GM19238 (cell line): Measurements from ENCODE around the gene SLC7A4.
"Not testable (repeated sequence)": the region's sequence is repeated elsewhere in the genome, so short reads cannot be mapped to it uniquely, and the experiment has no call there.

ENCODE experiments used
- DNase-seq: peaks from one replicate; pipeline ENCODE4 v3.0.0; 2011; ENCODE audit warnings: low spot score; ENCODE audit not compliant: insufficient read length

The SLC7A4 gene

DNA sequence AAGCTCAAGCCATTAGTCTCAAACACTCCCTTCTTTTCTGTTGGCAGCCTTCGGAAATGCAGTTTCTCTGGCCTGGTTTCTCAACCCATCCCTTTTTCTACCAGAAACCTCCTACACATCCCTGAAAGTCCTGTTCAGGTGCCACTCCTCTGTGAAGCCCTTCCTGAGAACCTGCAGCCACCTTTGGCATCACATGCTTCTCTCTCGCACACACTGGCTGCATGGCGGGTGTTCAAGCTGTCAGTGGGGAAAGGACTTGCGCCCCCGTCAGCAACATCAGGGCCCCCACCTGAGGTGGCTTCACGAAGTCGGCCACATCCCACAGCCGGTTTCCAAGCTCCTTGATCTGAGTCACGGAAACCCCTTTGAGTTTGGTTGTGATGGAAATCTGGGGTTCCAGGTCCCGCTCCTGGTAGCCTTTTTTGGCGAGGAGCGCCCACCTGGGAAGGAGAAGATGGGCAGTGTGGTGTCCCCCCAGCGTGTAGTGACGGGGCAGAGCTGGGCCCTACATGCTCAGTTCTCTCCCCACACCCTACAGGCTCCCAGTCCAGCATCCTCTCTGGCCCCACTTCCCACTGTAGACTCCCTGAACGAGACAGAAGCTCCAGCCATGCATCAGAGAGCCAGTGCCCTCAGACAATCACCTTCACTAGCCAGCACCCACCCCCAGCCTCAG is 11.6 kb upstream of the SLC7A4 start:
- DNase-seq, result no peak

DNA sequence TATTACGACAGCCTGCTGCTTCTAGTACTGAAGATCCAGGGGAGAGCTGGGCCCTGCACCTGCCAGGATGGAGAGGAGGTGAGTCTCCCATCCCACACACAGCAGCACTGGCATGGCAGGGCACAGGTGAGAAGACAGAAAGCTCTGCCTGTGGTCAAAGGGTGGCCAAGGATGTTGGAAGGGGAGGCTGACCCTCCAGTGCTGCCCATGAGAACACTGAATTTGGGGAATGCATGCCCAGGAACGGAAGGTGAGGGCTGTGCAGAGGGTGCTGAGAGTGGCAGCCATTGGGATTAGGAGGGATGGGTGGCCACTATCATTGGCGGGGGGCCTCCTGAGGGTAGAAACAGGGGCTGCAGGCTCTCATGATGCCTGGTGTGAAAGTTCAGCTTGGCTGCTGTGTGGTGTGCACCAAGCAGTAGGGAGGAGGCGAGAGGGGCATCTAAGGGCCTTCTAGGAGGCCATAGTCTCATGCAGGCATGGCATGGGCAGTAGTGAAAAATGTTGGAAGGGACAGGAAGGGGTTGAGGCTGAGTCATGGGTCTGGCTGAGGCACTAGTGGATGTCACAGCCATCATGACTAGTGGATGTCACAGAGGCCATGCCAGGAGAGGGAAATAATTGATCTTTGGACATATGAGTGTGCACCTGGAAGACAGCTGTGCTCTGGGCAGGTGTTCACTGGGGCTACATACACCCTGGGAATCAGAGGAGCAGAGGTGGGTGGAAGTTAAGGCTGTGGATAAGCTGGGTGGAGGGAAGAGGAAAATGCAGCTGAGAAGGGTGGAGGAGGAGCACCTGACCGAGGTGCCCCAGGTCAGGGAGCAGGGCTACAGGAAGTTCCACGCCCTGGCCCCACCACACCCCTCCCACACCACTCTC is 10.9 kb upstream of the SLC7A4 start:
- DNase-seq, result no peak

DNA sequence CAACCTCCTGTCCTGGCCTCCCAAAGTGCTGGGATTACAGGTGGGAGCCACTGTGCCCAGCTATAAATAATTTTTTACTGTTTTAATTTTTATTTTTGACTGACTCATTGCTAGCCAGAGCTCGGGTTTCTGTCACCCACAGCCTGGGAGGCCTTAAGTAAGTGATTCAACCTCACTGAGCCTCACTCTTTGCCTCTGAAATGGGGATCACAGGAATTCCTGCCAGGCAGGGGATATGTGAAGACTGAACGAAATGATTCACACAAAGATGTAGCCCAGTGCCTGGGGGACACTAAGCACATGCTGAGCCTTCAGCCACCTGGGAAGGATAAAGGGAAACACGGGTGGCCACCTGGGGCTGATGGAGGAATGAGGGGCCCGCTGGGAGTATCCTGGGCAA is 9.6 kb upstream of the SLC7A4 start:
- DNase-seq, result no peak

DNA sequence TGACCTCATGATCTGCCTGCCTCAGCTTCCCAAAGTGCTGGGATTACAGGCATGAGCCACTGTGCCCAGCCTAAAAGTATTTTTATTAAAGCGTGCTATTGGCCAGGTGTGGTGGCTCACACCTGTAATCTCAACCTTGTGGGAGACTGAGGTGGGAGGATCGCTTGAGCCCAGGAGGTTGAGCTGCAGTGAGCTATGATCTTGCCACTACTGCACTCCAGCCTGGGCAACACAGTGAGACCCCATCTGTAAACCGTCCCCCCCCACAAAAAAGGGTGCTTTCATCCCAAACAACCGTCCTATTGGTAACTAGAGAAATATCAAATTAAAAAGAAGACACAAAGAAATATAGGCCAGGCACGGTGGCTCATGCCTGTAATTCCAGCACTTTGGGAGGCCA is 6.8 kb upstream of the SLC7A4 start:
- not testable (repeated sequence) for DNase-seq

DNA sequence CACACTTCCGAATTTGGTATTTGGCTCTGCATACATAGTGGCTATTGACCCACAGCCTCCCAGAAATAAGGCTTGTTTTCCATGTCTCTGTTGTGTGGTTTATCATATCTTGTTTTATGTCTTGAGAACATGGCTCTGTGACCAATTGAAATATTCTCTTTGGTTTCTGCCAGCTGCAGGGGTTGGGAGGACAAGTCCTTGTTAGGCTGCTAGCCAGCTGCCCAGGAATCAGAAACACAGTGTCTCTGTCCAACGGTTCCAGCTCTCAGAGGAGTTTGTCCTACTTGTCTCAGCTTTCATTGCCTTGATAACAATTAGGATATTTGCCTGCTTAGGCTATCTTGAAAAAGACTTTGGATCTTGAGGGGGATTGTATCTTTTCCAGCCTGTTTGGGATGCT is 6.0 kb upstream of the SLC7A4 start:
- no peak for DNase-seq

DNA sequence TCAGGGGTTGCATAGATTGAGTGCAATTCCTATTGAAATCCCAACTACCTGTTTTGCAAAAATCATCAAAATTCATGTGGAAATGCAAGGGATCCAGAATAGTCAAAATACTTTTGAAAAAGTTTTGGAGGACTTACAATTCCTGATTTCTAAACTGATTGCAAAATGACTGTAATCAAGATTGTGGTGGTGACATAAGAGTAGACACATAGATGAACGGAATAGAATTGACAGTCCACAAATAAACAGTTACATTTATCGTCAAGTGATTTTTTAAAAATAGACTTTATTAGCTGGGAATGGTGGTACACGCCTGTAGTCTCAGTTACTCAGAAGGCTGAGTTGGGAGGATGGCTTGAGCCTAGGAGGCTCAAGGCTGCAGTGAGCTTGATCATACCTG is 2.6 kb upstream of the SLC7A4 start:
- no peak for DNase-seq

DNA sequence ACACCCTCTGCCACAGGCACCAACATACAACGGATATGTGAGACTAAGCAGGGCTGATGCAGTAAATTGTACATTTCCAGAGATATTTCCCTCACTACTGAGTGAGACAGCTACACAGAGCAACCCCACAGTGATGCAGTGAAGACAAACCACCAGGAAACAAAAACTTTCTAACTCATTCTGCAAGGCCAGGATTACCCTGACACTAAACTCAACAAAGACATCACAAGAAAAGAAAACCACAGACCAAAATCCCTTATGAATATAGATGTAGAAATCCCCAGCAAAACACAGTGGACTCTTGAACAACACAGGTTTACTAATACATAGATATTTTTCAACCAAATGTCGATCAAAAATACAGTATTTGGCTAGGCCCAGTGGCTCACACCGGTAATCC is 1.5 kb upstream of the SLC7A4 start:
- DNase-seq, result no peak

DNA sequence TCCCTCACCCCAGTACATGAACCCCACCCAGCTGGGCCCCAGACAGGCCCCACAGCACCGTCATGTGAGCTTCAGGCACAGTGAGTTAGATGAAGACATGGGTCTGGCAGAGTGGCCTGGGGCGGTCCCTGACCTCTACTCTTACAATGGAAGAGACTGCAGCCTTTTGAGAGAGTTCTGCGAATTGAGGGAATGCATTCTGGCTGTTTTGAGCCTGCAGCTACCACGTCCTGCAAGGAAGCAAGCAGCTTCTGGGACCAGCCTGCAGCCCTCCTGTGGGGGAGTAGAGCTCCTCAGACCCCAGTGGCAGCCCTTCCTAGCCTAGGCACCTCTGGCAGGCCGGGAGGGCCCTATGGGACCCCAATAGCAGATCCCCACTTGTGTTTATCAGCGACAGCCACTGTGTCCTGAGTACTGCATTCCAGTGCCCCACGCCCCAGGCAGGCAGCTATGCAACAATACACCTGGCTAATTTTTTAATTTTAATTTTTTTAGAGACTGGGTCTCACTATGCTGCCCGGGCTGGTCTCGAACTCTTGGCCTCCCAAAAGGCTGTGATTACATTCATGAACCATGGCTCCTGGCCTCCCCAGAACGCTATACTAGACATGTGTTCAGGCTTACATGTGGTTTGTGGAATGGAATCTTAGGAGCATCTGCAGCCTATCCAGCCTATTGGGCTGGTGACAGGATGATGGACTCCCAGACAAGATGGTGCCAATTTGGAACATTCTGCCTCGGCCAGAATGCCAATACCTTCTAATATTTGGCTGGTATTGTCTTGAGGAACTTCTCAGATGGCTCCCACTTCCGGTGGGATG is 717 bp upstream of the SLC7A4 start:
- DNase-seq, result no peak

DNA sequence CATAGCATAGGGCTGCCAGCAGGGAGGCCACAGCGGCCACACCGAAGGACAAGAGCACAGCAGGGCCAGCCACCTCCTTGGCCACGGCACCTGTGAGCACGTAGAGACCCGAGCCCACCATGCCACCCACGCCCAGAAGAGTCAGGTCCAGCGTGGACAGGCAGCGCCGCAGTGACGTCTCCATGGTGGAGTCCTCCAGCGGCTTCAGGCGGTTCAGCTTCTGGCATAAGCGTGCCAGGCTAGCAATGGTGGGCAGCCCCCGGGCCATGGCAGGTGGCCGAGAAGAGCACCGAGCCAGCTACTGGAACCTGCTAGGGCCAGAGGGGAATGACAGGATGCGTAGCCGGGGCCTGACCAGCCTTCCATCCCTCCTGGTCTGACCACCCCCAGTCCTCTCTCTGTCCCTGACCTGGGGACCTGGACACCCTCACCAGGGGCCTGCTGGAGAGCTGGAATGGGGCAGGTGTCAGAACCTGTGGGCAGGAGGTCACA is 770 bp downstream of the SLC7A4 start:
- no peak for DNase-seq

DNA sequence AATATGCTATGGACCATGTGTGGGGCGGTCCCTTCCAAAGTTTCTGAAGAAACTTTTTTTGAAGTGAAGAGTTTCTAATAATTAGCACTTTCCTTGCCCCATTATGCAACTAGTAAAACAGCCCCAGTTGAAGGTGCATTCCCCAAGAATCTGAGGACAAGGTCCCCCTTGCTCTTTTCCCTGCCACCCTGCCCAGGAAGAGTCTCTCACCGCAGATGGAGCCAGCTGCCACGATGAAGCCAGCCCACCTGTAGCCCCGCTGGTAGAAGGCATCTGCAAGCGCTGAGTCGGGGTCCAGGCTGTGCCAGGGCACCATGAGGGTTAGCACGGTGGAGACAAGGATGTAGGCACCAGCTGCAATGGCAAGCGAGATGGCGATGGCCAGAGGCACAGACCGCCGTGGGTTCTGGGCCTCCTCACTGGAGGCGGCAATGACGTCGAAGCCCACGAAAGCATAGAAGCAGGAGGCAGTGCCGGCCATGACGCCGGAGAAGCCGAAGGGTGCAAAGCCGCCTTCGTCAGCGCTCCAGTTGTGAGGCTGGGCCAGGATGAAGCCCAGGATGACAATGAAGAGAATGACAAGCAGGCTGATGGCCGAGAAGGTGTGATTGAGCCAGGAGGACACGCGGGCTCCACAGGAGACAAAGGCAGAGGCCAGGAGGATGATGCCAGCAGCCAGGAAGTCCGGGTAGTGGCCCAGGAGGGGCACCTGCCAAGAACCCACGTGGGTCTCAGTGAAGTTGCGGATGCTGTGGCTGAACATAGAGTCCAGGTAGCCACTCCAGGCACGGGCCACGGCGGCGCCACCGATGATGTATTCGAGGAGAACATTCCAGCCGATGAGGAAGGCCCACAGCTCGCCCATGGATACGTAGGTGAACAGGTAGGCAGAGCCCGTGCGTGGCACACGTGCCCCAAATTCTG is 1.5 kb downstream of the SLC7A4 start:
- DNase-seq, result no peak

DNA sequence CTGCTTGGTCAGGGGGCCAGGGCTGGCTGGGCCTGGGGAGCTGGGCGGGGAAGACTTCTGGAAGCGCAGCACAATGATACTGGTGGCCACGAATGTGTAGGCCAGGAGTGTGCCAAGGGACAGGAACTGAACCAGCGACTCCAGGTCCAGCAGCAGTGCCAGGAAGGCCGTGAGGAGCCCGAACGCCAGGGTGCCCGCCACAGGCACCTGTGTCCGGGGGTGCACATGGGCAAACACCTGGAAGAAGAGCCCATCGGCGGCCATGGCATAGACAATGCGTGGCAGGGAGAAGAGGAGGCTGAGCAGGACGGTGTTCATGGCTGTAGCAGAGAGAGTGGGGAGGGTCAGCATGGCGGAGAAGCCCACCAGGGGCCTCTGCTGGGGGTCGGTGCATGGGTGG is 2.3 kb downstream of the SLC7A4 start:
- DNase-seq, result no peak

DNA sequence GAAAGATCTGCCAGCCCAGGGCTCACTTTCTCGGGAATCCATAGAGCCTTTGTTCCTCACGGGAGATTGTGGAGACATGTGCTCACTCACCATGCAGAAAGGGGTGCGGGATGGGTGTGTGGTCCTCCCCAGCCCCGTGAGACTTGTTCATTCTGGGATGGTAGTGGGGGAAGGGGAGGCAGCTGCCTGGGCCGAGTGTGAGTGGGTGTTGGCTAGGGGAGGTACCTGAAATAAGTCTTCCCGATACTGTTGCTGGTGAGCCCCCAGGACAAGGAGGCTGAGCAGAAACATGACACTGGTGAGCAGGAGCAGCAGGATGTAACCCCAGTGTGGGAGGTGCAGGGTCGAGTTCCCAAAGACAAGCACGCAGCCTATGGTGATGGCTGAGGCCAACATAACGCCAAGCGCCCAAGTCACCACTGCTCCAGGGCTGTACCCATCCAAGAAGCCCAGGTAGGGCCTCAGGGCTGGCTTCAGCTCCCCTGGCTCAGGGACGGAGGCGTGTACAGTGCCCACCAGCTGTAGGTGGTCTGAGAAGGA is 2.8 kb downstream of the SLC7A4 start:
- no peak for DNase-seq

DNA sequence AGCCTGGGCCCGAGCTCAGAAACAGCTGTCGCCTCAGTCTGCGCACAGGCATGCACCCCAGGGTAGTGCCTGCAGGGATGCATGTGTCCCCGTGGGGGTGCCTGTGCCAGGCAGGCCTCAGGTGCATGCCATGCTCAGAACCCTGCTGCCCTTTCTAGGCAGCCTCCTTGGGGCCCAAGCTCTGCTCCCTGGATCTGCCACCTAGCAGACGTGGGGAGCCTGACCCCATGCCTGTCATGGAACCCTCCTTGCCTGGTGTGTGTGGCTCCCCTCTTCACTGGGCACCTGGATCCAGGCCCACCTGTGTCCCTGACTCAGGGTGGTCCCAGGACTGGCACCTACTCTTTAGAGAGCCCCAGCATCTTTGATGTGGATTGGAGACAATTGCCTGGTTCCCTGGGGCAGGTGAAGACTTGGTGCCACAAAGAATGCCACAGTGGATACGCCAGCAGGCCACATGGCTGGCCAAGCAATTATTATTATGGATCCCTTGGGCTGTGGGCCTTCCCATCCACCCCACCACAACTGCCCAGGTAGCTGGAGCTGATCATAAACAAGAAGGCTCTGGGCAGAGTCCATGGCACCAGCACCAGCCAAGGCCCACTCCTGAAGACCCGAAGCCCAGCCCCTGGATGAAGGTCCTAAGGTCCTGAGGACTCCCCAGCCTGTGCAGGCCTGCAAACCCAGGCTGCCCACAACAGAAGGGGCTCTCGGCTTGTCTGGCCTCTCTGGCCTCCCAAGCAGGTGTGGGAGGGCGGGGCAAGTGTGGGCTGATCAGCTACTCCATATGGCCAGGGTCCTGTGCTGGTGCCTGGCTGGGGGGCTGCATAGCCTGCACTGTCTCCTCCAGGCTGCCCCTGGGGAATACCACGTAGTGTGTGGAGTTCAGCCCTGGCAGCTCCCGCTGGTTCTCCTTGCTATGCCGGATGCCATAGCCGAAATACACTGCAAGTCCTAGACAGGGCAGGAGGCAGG is 3.8 kb downstream of the SLC7A4 start:
- DNase-seq, result no peak

DNA sequence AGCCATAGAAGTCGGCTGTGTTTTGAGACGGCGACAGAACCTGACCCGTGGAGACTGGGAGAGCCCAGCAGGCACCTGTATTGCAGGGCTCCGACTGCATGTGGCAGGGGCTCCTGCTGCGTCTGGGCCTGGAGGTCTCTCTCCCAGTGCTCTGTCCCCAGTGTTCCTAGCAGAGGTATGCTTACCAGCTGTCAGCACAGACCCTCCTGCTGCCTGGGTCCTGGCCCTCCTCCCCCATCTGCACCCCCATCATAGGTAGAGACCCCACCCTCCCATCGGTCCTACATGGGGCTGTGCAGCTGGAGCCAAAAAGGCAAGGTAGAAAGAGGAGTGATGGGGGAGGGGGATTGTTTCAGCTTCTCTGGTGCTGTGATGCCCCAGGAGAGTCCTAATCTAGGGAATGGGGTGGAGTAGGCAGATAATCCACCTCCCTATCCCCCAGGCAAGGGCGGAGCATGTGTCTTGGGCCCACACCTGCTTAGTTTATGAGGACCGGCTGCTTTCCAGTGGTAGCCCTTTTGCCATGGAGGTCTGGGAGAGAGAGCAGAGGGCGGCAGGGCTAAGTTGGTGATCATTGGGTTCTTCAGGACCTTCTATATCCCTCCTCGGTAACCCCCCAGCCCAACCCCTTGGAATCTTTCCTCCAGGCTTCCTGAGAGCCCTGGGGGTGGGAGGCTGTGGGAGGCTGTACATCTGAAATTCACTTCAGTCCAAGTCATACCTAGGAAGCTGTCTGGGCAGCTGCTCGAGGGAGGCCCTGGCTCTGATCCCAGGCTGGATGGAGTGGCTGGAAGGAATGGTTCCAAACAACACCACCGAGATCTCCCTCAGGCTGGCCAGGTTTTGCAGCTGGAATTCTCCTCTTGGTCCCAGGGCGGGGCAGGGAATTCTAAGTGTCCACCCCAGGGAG is 5.3 kb downstream of the SLC7A4 start:
- DNase-seq, result no peak

DNA sequence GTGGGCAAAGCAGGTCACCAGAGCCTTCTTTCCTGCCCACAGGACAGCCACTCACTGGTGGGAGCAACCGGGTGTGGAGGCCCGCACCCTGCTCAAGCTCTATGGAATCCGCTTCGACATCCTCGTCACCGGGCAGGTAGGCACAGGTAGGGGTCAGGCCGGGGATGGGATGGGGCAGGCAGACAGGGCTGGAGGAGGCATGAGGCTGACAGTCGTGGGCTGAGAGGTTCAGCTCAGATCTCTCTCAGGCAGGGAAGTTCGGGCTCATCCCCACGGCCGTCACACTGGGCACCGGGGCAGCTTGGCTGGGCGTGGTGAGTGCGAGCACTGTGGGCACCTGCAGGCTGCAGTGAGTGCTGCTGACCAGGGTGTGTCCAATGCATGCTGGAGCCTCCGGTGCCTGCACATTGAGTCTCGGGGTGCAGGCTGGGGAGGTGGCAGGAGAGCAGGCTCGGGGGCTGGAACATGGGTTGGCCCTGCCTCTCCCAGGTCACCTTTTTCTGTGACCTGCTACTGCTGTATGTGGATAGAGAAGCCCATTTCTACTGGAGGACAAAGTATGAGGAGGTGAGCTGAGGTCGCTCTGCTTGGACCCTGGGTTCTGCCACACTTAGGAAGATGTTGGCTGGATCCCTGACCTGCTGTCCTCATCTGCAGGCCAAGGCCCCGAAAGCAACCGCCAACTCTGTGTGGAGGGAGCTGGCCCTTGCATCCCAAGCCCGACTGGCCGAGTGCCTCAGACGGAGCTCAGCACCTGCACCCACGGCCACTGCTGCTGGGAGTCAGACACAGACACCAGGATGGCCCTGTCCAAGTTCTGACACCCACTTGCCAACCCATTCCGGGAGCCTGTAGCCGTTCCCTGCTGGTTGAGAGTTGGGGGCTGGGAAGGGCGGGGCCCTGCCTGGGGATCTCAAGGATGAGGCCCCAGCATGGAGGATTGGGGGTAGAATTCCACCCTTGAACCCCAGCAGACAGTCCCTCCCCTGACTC is 6.3 kb downstream of the SLC7A4 start:
- no peak for DNase-seq

DNA sequence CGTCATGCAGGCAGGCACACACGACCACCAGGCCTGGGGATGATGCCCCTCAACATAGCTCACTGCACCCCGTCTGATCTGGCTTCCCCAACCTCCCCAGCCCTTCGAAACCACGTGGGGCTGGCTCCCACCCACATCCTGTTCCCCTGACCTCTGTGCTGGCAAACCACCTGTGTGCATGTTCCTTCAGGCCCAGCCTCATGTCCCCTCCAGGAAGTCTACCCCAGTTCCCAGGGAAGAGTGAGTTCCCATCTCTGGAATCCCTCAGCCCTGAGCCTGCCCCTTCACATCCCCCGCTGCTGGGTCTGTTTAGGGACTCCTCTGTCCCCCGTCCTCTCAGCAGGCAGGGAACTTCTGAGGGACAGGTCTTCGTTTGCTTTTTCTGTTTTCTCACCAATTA is 7.1 kb downstream of the SLC7A4 start:
- DNase-seq, result no peak

DNA sequence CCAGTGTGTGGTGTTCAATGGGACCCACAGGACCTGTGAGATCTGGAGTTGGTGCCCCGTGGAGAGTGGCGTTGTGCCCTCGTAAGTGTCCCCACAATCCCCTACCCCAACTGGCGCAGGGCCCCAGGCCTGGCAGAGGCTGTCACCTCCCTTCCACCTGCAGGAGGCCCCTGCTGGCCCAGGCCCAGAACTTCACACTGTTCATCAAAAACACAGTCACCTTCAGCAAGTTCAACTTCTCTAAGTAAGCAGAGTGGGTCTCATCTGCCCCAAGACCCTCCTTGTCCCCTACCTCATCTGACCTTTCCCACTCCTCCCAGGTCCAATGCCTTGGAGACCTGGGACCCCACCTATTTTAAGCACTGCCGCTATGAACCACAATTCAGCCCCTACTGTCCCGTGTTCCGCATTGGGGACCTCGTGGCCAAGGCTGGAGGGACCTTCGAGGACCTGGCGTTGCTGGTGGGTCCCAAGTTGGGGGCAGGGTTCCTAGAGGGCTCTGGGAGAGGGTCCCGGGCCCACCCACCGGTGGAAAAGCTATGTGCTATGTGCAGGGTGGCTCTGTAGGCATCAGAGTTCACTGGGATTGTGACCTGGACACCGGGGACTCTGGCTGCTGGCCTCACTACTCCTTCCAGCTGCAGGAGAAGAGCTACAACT is 9.3 kb downstream of the SLC7A4 start:
- DNase-seq, result no peak
